Frontal cortex (tissue), 4 donors: ENCODE data around the gene PCDH17. TPM values are rescaled to one million over a fixed set of nuclear protein-coding genes. Genes with fewer than 3 reads are reported as not detected.

ENCODE experiments used
- DNase-seq, 2 donors: peaks; one replicate each; pipeline ENCODE4 v3.0.0; 2012; ENCODE audit warnings: low spot score in 2 of 2
- FAIRE-seq: peaks from 2 replicates; lab custom pipeline; 2012; peaks lifted over from hg19 to GRCh38; lab: Jason Lieb, UNC
- total RNA-seq: library from RNA; depleted of rRNA; stranded (reverse); fragments of >200 nt; gene quantifications from one replicate; pipeline ENCODE4 v1.2.3, GENCODE V29; 2014
- donor health status: control.
- donor health status: control.
- donor health status: control.

The PCDH17 gene
- 94.2 TPM for total RNA-seq

DNA sequence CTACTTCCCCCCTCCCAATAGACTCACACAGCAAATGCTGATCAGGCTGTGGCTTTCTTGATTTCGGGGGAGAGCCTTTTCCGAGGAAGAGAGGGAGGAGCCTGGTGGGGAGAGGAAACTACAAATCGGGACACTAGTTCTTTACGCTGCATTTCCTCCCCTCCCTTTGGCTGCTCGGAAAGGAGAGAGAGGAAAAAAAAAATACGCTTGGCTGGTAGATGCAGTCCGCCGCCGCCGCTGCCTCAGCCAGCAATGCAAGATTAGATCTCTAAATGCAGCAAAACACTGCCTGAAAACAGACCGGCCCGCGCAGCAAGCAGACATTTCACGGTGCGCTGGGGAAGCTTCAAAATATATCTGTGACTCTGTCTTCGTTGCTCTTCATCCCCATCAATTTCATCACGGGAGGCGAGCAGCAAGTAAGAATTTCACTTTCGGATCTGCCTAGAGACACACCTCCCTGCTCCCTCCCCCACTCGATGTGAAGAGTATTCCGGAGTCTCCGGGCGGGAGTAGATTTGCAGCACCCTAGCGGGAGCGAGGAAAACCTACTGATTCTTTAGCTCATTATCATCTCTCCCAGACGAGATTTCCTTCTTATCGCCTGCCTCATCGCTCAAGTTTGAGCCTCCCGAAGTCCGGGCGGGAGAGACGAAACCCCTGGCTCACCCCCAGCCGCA is at the start of gene PCDH17:
Gene PCDH17 (plus strand): TSS at position 149 of the 680 bp plus-strand sequence. CDS start 803 bp downstream, outside the sequence.
- DNase-seq (peak; percentile 27 to 53), FAIRE-seq (no peak)

- no peak for DNase-seq
- no peak for FAIRE-seq
Measured at GRCh38 chr13:57582032-57582431, 49.5 kb upstream of the PCDH17 start.

GRCh38 chr13:57583529-57583928 is 48.0 kb upstream of the PCDH17 start:
- no peak for DNase-seq
- FAIRE-seq: no peak

DNA sequence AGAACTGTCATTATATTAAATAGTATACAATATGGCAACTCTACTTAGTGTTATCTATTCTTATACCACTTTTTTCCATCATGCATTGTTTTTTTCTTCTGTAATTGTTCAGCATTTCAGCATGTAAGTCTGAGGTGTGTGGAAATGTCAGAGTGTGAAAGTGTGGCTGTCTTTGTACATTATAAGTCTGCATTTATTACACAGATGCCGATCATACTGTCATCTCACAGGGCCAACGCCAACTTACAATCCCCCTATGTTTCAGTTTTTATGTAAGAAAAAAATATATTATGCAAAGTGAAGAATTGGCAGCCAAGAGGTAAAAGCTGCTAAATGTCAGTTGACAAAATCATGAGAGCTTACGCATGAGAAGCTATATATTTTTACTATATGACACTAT is 42.9 kb upstream of the PCDH17 start:
- DNase-seq (no peak), FAIRE-seq (no peak)

DNA sequence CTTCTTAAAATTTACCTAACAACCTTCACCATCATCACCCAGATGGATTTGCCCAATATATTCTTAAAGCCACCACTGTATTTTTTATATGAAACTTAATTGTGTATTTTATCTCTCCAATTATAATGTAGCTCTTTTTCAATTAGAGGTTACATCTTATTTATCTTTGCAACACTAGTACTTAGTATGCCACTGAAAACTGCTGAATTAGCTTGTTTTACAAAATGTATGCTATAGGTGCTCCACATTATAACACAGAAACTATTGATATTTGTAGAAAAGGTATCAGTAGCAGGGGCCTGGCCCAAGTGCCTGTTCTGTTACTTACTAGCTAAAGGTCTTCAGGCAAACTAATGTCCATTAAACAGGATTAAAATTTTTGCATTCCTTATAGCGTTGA is 35.8 kb upstream of the PCDH17 start:
- DNase-seq (no peak), FAIRE-seq (no peak)

DNA sequence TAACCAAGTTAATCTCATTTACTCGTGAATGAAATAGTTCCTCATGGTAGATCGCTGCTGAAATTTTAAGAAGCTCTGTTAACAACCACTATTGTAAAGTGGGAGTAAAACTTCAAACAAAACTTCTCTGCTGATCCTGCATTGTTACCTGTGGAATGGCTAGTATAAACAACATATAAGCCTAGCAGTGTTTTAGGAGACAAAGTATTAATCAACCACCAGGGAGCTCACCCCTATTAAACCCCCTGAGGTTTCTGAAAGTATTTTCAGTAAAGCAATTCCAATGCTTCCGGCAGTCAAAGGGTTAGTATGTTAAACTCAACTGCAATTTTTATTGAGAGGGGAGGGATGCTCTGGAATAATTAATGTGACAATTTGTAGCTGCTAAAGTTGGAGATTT is 30.0 kb upstream of the PCDH17 start:
- DNase-seq: no peak
- FAIRE-seq: no peak

DNA sequence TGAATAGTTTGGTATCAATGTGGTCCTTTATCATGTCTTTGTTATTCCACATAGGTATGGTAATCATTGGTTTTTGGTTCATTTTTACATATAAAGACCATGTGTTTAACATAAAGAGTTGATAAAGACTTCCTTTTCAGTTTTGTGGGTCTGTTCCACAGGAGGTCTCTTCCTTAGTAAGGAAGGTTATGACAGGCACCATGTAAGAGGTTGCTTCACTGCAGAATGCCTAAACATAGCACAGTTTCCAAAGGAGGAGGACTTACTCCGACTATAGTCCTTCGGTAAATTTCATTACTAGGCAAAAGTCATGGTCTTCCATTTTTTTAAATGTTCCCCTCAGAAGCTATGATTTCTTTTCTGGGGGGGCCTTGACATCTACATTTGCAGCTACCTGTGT is 27.1 kb upstream of the PCDH17 start:
- DNase-seq (no peak), FAIRE-seq (no peak)

DNA sequence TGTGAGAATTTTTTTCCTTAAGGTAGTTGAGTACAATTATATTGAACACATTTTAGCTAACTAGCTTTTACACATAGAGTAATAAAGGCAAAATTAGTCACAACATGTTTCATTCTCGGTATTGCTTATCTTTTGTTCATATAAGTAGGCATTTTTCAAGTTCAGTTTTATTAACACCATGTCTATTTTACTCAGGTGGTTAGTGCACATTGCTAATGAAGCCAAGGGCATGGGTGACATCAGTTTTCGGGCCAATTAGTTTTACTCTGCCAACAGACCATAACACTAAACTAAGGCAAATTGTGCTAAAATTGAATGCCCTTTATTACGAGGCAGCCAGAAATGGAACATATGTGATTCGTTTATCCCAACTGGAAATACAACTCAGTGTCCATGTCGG is 19.6 kb upstream of the PCDH17 start:
- FAIRE-seq (no peak), DNase-seq (no peak)

- FAIRE-seq: no peak
- DNase-seq: no peak
Measured at GRCh38 chr13:57612568-57612967, 19.0 kb upstream of the PCDH17 start.

DNA sequence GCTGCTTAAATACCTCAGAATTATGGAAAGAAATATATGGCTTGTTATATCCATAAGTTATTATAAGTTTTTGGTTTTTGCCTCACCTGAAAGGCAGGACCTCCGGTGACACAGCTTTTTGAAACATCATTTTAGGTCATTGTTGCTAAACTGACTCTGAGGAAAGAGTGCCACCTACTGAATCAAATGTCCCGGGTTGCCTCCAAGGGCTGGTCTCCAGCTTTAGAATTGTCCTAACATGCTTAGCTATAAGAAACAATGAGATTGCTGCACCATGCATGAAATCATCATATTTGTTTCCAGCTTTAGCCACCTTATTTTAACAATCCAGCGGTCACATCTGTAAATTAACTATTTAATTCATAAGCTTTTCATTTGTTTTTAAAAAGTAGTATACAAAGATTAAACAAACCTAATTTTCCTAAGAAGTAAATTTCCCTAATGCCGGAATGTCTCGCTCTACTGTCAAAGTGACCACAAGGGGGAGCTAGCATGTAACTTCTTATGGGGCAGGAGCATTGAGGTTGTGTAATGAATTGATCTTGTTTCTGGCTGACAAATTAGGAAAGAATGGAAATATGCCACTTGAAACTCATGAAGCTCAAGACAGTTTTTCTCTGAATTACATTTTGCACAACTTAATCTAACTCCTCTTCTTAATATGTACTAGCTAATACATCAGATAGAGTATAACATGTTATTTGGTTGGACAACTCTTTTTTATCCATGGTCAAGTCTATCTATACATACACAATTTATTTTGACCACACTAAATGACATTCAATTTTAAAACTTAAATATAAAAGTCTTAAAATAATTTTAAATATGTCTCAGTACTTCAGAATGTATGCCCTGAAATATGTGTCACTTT is 6.7 kb upstream of the PCDH17 start:
- peak; percentile 90 for FAIRE-seq

GRCh38 chr13:57627663-57628062 is 3.9 kb upstream of the PCDH17 start:
- FAIRE-seq (peak; percentile 83), DNase-seq (no peak)

More for the DNA sequence above, 6.7 kb upstream of the PCDH17 start:
- DNase-seq: peak in 1 of 2 donors; percentile 22

GRCh38 chr13:57629391-57629804 is 2.1 kb upstream of the PCDH17 start:
- FAIRE-seq: no peak
- peak; percentile 30 to 34 for DNase-seq

GRCh38 chr13:57629821-57630235 is 1.7 kb upstream of the PCDH17 start:
- peak; percentile 84 to 89 for DNase-seq
- peak; percentile 89 for FAIRE-seq

DNA sequence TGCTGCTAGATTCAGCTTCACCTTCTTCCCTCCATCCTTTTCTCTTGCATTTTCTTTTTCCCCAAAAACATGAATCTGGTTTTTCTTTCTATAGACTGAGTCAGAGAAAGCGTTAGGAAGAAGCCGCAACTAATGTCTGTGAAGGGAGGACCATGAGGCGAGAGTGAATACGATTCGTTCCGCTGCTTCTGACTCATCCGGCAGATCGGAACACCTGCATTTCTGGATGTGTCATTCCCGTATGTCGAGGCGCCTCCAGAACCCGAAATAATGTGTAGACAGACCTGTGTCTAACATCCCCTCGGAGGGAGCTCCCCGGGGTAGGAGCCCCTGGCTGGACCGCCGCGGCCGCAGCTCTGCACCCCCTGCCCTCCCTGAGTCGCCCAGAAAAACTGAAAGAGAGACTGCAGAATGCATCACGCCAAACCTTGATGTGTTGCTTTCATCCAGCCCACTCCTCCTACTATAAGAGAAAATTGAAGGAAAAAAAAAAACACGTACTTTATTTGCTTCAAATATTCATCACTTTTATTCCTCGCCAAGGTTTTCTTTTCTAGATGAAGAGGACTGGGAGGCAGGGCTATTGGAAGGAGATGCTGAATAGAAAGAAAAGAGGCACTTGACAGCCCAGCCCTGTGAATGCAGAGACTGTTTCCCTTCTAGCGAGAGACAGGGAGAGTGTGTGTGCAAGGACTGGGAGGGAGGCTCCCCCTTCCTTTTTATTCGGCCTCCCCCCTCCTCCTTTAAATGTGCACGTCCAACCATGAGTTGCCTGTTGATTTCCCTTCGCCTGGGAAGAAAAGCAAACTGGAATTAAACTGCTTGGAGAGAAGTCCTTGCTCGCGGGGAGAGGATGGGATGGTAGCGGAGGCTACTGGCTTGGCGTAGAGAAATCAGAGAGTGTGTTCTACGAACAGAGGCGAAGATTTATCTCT is 616 bp upstream of the PCDH17 start:
- DNase-seq: peak; percentile 39 to 50
- no peak for FAIRE-seq

DNA sequence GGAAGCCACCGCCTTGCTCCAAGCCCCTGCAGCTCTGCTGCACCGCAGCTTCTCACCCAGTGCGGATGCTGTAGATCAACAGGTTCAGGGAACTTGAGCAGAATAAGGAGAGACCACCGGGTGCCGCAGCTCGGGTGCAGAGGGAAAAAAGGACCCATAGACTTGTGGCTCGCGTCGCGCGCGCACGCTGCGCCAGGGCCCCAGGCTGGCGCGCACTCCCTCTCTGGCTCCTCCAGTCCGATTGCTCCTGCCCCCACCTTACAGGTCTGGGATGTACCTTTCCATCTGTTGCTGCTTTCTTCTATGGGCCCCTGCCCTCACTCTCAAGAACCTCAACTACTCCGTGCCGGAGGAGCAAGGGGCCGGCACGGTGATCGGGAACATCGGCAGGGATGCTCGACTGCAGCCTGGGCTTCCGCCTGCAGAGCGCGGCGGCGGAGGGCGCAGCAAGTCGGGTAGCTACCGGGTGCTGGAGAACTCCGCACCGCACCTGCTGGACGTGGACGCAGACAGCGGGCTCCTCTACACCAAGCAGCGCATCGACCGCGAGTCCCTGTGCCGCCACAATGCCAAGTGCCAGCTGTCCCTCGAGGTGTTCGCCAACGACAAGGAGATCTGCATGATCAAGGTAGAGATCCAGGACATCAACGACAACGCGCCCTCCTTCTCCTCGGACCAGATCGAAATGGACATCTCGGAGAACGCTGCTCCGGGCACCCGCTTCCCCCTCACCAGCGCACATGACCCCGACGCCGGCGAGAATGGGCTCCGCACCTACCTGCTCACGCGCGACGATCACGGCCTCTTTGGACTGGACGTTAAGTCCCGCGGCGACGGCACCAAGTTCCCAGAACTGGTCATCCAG is 964 bp downstream of the PCDH17 start:
- FAIRE-seq: no peak

DNA sequence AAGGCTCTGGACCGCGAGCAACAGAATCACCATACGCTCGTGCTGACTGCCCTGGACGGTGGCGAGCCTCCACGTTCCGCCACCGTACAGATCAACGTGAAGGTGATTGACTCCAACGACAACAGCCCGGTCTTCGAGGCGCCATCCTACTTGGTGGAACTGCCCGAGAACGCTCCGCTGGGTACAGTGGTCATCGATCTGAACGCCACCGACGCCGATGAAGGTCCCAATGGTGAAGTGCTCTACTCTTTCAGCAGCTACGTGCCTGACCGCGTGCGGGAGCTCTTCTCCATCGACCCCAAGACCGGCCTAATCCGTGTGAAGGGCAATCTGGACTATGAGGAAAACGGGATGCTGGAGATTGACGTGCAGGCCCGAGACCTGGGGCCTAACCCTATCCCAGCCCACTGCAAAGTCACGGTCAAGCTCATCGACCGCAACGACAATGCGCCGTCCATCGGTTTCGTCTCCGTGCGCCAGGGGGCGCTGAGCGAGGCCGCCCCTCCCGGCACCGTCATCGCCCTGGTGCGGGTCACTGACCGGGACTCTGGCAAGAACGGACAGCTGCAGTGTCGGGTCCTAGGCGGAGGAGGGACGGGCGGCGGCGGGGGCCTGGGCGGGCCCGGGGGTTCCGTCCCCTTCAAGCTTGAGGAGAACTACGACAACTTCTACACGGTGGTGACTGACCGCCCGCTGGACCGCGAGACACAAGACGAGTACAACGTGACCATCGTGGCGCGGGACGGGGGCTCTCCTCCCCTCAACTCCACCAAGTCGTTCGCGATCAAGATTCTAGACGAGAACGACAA is 1.8 kb downstream of the PCDH17 start:
- peak; percentile 48 to 58 for DNase-seq
- FAIRE-seq: no peak

More for the DNA sequence above, 964 bp downstream of the PCDH17 start:
- DNase-seq: peak; percentile 16 to 33

GRCh38 chr13:57633950-57634838 is 2.6 kb downstream of the PCDH17 start:
- DNase-seq: peak in 1 of 2 donors; percentile 8

More at GRCh38 chr13:57633950-57634838, 2.6 kb downstream of the PCDH17 start:
- no peak for FAIRE-seq
